ENCODE results near the gene P2RX1. TPM values are rescaled to one million over a fixed set of nuclear protein-coding genes. Genes with fewer than 3 reads are reported as not detected.

Gene P2RX1
- polyA plus RNA-seq, 2 of the 4 experiments (the other 2 are of a cell fraction): 0.05 to 0.13 TPM

DNA sequence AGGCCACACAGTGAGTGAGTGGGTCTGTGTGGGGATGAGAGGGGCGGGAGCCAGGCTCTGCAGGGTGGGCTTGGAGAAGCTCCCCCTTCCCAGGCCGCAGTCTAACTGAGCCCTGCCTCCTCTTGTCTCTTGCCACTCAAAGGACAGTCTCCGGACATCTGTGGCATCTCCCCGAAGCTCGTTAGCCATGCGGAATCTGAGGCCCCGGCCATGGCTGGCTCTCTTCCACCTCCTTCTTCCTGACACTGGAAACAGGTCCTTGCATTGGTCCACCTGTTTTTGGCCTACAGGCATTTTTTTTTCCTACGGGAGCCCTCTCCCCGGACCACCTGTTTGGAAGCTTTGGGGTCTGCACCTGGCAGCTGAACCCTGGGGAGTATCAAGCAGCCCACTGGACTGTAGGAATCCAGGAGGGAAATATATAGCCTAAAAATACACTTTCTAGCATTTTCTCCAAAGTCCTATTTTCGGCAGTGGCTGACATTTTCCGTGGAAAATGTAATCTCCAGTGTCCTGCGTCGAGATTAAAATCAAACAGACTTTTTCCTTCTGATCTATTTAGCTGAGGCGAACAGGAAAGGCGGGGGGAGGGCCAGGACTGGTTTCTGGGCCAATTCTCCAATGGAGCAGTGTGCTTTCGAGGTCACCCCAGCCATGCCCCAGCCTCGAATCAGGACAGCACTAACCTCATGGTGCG lies 38.9 kb upstream of the P2RX1 start:
- ChIA-PET CTCF (interaction anchor here (0.7 to 6.7 kb wide), 3 partner anchors 9 to 49 kb away, joined by 3 to 30 read pairs (median 16); partner anchors contain the start of gene ATP2A3), POLR2A (no interaction called here)
- no peak for TF ChIP-seq HOXA7 (CRISPR knock-in tag; IDR thresholded peaks at IDR 0.05)
- Histone ChIP-seq H3K9me3 (no peaks in the 10 kb centered on the region), H3K27ac (no peak overlapping the region), H3K4me3 (no peak overlapping the region), H3K4me1 (peaks cover 14% of the 10 kb centered on the region), H3K4me2 (no peak overlapping the region)
- FAIRE-seq: no peak
- DNase-seq (ENCODE audit: low read depth in 1 of 2, low spot score in 1 of 2): no peak
- no peak for ATAC-seq
- WGBS (ENCODE audit: missing lambda C conversion rate): 88% methylated on average over 18 of the region's 18 CpGs

- WGBS (ENCODE audit: missing lambda C conversion rate): 93% methylated on average over 8 of the region's 10 CpGs
- Histone ChIP-seq H3K27ac (no peak overlapping the region), H3K9me3 (no peaks in the 10 kb centered on the region), H3K4me3 (no peak overlapping the region), H3K4me2 (no peak overlapping the region), H3K4me1 (peaks cover 4% of the 10 kb centered on the region)
- no peak for TF ChIP-seq KDM1A (IDR thresholded peaks at IDR 0.05; ENCODE audit: low read depth)
- no peak for TF ChIP-seq HOXB5 (CRISPR knock-in tag; IDR thresholded peaks at IDR 0.05)
- no peak for TF ChIP-seq RAD21 (conservative IDR thresholded peaks at IDR 0.05 in 1 of 2, IDR thresholded peaks at IDR 0.05 in 1 of 2)
- no peak for TF ChIP-seq MAFK (IDR thresholded peaks at IDR 0.05; ENCODE audit: partially characterized antibody)
- no peak for TF ChIP-seq FOXS1 (CRISPR knock-in tag; IDR thresholded peaks at IDR 0.05)
- TF ChIP-seq NR3C1 (IDR thresholded peaks at IDR 0.05): no peak
- no peak for TF ChIP-seq ATOH8 (CRISPR knock-in tag; IDR thresholded peaks at IDR 0.05; ENCODE audit: low read depth)
- no peak for TF ChIP-seq ZSCAN20 (CRISPR knock-in tag; IDR thresholded peaks at IDR 0.05)
- TF ChIP-seq HOXB13 (CRISPR knock-in tag; IDR thresholded peaks at IDR 0.05; ENCODE audit: low read depth): no peak
- no peak for TF ChIP-seq RFX5 (IDR thresholded peaks at IDR 0.05)
- no peak for TF ChIP-seq REST (IDR thresholded peaks at IDR 0.05)
- TF ChIP-seq BHLHE40 (IDR thresholded peaks at IDR 0.05; ENCODE audit: low read depth, low read length): no peak
- no peak for TF ChIP-seq POLR2A (IDR thresholded peaks at IDR 0.05; ENCODE audit: low read length)
- no peak for FAIRE-seq
- ChIA-PET CTCF (interaction anchor here (1.4 to 6.7 kb wide), 4 partner anchors 10 to 51 kb away, joined by 3 to 30 read pairs (median 10); partner anchors contain the start of gene ATP2A3), POLR2A (interaction anchor here (1.4 kb wide), 1 partner anchor 11 kb away, joined by 4 read pairs; no protein-coding TSS in a partner anchor)
- DNase-seq (ENCODE audit: low read depth in 1 of 2, low spot score in 1 of 2): no peak
- no peak for ATAC-seq
Observed at GRCh38 chr17:3954086-3954485, 37.8 kb upstream of the P2RX1 start.

DNA sequence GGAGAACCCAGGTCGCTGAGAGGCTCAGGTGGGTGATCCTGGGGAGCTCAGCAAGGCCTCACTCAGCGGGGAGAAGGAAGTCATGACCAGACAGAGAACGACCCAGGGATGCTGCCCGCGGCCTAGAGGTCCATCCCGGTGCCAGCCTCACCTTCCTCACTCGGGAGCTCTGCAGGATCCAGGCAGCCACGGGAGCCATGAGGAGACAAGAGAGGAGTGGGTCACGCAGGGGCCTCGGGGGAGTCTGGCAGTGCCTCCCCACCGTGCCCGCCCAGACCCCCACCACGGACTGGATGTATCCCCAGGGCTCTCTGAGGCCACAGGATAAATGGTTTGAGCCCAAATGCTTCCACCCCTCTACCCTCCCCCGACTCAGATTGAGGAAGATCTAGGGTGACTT lies 37.3 kb upstream of the P2RX1 start:
- Histone ChIP-seq H3K4me3 (no peak overlapping the region), H3K4me1 (no peaks in the 10 kb centered on the region), H3K27ac (no peak overlapping the region), H3K9me3 (no peaks in the 10 kb centered on the region), H3K4me2 (no peak overlapping the region)
- ATAC-seq: peak in 1 of 2 experiments; percentile 7; a peak in 1 of 6 replicates
- POLR2A ChIA-PET: interaction anchor here (1.4 kb wide), 1 partner anchor 12 kb away, joined by 4 read pairs; no protein-coding TSS in a partner anchor
- no peak for DNase-seq (ENCODE audit: low read depth in 1 of 2, low spot score in 1 of 2)
- no peak for FAIRE-seq
- CTCF ChIA-PET: interaction anchor here (1.0 to 6.7 kb wide), 5 partner anchors 11 to 52 kb away, joined by 3 to 30 read pairs (median 6); partner anchors contain the start of gene ATP2A3
- WGBS (ENCODE audit: missing lambda C conversion rate): 79% methylated on average over 13 of the region's 14 CpGs
- TF ChIP-seq, protein P1, sequence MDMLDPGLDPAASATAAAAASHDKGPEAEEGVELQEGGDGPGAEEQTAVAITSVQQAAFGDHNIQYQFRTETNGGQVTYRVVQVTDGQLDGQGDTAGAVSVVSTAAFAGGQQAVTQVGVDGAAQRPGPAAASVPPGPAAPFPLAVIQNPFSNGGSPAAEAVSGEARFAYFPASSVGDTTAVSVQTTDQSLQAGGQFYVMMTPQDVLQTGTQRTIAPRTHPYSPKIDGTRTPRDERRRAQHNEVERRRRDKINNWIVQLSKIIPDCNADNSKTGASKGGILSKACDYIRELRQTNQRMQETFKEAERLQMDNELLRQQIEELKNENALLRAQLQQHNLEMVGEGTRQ (IDR thresholded peaks at IDR 0.05): no peak
- TF ChIP-seq REST (IDR thresholded peaks at IDR 0.05) (no peak), FOSL2 (IDR thresholded peaks at IDR 0.05) (no peak), FOSL2 (CRISPR knock-in tag; IDR thresholded peaks at IDR 0.05) (no peak), HOXB13 (CRISPR knock-in tag; IDR thresholded peaks at IDR 0.05; ENCODE audit: low read depth) (no peak), KDM5A (IDR thresholded peaks at IDR 0.05) (no peak), BHLHE40 (IDR thresholded peaks at IDR 0.05; ENCODE audit: low read depth, low read length) (no peak), RAD21 (conservative IDR thresholded peaks at IDR 0.05 in 1 of 2, IDR thresholded peaks at IDR 0.05 in 1 of 2) (no peak), CEBPB (IDR thresholded peaks at IDR 0.05) (no peak), MAZ (IDR thresholded peaks at IDR 0.05; ENCODE audit: borderline replicate concordance, low read depth, low read length) (no peak), KDM1A (IDR thresholded peaks at IDR 0.05; ENCODE audit: low read depth) (no peak), TFCP2L1 (CRISPR knock-in tag; IDR thresholded peaks at IDR 0.05) (no peak)
- TF ChIP-seq, protein P2, sequence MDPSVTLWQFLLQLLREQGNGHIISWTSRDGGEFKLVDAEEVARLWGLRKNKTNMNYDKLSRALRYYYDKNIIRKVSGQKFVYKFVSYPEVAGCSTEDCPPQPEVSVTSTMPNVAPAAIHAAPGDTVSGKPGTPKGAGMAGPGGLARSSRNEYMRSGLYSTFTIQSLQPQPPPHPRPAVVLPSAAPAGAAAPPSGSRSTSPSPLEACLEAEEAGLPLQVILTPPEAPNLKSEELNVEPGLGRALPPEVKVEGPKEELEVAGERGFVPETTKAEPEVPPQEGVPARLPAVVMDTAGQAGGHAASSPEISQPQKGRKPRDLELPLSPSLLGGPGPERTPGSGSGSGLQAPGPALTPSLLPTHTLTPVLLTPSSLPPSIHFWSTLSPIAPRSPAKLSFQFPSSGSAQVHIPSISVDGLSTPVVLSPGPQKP (IDR thresholded peaks at IDR 0.05; ENCODE audit: low read depth, low read length): no peak
